Measurements from ENCODE around the gene CDSN.

DNA sequence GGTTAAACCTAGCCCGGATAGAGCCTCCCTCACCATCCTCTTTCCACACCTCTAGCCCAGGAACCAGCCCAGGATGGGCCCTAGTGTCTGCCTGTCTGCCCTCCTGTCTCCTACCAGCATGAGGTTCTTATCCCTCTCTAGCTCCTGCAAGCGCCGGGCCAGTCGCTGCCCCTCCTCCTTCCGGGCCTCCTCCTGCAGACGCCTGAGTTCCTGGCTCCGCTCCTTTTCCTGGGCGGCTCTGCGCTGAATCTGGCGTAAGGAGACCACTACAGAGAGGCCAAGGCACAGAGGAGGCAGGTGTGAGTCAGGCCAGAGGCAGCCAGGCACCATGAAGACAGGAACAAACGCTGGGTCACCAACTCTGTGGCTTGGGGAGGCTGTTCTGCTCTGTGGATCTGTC is 22.9 kb upstream of the CDSN start:
- TF ChIP-seq, protein P1, sequence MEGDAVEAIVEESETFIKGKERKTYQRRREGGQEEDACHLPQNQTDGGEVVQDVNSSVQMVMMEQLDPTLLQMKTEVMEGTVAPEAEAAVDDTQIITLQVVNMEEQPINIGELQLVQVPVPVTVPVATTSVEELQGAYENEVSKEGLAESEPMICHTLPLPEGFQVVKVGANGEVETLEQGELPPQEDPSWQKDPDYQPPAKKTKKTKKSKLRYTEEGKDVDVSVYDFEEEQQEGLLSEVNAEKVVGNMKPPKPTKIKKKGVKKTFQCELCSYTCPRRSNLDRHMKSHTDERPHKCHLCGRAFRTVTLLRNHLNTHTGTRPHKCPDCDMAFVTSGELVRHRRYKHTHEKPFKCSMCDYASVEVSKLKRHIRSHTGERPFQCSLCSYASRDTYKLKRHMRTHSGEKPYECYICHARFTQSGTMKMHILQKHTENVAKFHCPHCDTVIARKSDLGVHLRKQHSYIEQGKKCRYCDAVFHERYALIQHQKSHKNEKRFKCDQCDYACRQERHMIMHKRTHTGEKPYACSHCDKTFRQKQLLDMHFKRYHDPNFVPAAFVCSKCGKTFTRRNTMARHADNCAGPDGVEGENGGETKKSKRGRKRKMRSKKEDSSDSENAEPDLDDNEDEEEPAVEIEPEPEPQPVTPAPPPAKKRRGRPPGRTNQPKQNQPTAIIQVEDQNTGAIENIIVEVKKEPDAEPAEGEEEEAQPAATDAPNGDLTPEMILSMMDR (IDR thresholded peaks at IDR 0.05), result no peak
- TF ChIP-seq ZFX (IDR thresholded peaks at IDR 0.05; ENCODE audit: borderline replicate concordance), result no peak

Data from 22Rv1 (cell line).